ENCODE results near the gene SLC29A3.
A peak's percentile ranks its signal among the peaks of the same experiment; 100 is the strongest.
"Not testable (repeated sequence)": the region's sequence is repeated elsewhere in the genome, so short reads cannot be mapped to it uniquely, and the experiment has no call there.

Gene SLC29A3

DNA sequence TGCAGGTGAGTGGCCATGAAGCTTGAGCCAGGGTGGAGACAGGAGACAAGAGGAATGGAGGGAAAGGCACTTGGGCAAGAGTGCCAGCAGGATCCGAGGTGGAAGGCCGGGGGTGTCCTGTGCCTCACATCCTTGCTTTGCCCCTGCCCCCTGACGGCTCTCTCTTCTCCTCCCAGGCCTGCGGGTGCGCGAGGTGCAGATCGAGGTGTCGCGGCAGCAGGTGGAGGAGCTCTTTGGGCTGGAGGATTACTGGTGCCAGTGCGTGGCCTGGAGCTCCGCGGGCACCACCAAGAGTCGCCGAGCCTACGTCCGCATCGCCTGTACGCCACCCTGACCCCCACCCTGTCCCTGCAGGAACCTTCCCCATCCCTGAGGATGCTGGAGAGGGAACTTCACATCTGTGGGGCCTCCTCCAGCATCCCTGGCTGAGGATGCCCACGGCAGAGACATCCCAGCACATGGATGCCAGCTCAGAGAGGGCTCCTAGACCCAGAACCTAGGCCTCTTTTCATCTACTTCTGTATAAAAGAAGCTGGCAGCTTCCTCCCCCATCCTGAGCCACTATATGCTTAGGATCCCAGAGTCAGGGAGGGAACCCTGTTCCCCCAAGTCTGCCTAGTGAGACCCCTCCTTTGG lies 34.4 kb upstream of the SLC29A3 start:
- DNase-seq: no peak

GRCh38 chr10:71285180-71285545 lies 33.9 kb upstream of the SLC29A3 start:
- peak; percentile 84 for DNase-seq

DNA sequence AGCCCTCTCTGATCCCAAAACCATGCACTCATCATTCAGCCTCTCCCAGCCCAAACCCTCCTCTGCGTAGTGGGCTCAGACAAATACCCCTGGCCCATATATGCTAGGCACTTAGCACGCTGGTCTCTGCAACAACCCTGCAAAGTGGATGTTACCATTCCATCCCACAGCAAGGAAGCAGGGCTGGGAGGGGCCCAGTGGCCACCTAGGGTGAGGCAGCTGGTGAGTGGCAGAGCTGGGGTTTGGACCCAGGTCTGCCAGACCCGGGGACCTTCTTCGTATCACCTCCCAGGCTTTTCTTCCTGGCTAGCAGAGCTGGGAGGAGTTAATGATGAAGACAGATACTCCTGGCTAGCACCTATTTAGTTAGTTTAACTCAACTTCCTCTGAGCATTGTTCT lies 33.1 kb upstream of the SLC29A3 start:
- no peak for DNase-seq

- DNase-seq: no peak
These were observed 32.4 kb upstream of the SLC29A3 start for GRCh38 chr10:71286521-71287294.

DNA sequence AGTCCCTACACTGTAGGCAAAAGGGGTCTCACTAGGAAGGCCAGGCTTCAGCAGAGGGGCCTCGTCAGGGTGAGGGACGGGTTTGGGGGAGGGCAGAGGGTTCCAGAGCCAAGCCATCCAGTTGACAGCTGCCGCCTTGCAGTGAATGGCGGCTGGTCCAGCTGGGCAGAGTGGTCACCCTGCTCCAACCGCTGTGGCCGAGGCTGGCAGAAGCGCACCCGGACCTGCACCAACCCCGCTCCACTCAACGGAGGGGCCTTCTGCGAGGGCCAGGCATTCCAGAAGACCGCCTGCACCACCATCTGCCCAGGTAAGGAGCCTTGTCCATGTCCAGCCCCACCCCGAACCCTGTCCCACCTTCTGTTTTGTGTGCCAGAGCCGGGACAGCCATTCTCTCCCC lies 31.6 kb upstream of the SLC29A3 start:
- no peak for DNase-seq

GRCh38 chr10:71288461-71288860 lies 30.6 kb upstream of the SLC29A3 start:
- no peak for DNase-seq

DNA sequence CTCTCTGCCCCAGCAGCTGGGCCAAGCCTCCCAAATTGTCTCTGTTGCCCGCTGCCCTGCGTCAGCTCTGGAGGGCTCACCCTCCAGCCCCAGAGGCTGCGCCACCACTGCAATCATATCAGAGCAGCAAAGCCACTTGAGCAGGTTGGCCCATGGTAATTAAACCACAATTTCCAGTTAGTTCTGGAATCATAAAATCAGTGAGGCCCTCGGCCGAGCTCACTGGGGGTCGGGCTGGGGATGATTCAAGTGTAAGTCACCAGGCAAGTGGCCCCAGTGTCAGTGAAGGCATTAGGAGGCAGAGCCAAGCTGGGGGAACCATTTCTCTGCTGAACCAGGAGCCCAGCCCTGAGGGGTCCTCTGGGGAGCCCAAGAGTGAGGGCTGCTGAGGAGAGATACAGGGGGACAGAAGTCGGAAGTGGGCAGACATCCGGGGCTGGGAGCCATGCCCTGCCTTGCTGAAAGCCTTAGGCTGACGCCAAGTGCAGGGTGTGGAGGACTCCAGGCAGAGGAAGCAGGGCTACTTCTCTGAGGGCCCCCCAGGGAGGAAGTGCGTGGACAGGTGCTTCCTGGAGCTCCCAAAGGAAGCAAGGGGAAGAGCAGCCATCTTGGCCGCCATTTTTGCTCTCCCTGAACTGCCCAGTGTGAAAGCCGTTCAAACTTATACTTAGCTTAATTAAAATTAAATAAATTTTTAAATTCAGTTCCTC lies 29.5 kb upstream of the SLC29A3 start:
- no peak for DNase-seq

DNA sequence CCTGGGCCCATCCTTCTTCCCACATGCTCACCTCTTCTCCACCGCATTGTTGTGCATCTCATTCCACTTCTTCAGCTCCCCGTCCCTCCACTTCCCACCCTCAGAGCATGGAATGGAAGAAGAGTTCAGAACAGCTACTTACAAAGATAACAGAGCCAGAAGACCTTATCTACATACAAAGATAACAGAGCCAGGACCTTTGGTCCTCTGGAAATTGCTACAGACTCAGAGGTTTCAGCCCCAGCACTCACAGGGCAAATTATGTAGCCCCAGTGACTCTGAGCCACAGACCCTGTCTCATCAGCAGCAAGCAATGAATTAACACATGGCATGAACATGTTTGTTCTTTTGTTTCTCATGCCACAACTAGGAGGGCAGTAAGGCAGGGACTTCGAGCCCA lies 28.7 kb upstream of the SLC29A3 start:
- no peak for DNase-seq

- no peak for DNase-seq
These were observed 28.1 kb upstream of the SLC29A3 start for GRCh38 chr10:71290806-71291527.

DNA sequence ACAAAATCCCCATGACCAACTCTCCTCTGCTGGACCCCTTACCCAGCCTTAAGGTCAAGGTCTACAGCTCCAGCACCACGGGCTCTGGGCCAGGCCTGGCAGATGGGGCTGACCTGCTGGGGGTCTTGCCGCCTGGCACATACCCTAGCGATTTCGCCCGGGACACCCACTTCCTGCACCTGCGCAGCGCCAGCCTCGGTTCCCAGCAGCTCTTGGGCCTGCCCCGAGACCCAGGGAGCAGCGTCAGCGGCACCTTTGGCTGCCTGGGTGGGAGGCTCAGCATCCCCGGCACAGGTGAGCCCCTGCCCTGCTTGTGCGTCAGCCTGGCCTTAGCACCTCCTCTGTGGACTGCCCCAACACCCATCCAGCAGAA lies 27.5 kb upstream of the SLC29A3 start:
- DNase-seq: no peak

- DNase-seq: no peak
These were observed 26.2 kb upstream of the SLC29A3 start for GRCh38 chr10:71292624-71293445.

DNA sequence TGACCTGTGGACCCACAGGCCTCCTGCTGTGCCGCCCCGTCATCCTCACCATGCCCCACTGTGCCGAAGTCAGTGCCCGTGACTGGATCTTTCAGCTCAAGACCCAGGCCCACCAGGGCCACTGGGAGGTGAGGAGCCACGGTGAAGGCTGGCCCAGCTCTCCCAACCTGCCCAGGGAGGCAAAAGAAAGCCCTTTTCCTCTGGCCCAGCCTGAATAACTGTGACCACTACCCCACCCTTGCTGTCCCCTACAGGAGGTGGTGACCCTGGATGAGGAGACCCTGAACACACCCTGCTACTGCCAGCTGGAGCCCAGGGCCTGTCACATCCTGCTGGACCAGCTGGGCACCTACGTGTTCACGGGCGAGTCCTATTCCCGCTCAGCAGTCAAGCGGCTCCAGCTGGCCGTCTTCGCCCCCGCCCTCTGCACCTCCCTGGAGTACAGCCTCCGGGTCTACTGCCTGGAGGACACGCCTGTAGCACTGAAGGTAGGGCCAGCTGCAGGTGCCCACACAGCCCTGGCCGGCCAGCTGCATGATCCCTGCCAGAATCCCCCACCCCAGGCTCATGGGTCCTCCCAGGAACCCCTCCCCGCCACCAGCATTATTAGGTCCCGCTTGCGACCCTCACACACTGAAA lies 25.5 kb upstream of the SLC29A3 start:
- no peak for DNase-seq

DNA sequence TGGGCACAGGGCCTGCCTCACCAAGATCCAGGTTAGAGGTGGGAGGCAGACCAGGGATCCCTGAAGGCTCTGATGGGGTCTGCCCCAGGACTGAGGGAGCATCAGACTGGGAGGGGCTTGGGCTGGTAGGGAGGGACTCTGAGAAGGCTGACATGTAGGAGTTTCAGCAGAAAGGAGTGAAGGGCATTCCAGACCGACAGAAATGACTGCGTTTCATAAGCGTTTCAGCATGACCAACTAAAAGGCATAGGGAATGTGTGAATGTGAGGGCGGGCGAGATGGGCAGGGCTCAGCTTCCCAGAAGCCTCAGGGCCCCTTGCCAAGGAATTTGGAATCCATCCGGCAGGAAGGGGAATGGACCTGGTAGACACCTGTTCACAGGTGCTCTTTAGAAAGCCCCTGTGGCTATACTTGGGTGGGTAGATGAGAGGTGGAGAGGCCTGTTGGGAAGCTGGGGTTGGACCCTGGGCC lies 24.9 kb upstream of the SLC29A3 start:
- DNase-seq: no peak

- no peak for DNase-seq
These were observed 24.2 kb upstream of the SLC29A3 start for GRCh38 chr10:71294856-71295255.

DNA sequence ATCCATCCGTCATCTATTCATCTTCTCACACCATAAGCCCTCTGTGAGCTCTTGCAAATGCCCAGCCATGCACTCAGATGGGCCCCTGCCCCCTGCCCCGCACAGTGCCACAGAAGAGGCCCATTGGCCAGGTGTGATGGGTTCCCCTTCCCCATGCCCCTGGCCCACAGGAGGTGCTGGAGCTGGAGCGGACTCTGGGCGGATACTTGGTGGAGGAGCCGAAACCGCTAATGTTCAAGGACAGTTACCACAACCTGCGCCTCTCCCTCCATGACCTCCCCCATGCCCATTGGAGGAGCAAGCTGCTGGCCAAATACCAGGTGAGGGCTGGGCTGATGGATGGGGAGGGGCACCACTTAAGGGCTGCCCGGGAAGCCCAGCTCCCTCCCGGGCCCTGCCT lies 23.4 kb upstream of the SLC29A3 start:
- DNase-seq: no peak

DNA sequence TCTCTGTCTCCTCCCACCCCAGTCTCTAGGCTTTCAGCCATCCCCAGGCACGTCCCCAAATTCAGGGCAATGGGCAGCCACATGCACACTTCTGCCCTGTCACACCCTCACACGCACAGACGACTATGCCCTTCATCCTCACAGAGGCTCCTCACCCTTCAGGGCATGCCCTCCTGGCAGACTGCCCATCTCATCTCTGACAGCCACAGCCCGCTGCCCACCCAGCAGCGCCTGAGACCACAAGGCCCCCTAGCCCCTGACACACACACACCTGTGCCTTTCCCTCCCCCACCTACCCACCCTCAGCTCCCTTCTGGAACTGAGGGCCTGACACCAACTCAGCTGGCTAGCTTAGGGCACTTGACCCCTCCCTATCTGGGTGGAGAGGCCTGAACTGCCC lies 23.0 kb upstream of the SLC29A3 start:
- DNase-seq: no peak

DNA sequence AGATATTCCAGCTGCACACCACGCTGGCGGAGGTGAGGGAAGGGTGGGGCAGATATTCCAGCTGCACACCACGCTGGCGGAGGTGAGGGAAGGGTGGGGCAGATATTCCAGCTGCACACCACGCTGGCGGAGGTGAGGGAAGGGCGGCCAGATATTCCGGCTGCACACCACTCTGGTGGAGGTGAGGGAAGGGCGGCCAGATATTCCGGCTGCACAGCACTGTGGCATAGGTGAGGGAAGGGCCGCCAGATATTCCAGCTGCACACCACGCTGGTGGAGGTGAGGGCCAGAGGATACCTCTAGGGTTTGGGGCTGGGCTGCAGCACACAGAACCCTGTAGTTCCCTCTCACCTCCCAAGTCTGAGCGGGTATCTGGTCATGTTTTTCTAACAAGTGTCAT lies 22.2 kb upstream of the SLC29A3 start:
- not testable (repeated sequence) for DNase-seq

GRCh38 chr10:71297343-71297742 lies 21.7 kb upstream of the SLC29A3 start:
- DNase-seq: no peak

DNA sequence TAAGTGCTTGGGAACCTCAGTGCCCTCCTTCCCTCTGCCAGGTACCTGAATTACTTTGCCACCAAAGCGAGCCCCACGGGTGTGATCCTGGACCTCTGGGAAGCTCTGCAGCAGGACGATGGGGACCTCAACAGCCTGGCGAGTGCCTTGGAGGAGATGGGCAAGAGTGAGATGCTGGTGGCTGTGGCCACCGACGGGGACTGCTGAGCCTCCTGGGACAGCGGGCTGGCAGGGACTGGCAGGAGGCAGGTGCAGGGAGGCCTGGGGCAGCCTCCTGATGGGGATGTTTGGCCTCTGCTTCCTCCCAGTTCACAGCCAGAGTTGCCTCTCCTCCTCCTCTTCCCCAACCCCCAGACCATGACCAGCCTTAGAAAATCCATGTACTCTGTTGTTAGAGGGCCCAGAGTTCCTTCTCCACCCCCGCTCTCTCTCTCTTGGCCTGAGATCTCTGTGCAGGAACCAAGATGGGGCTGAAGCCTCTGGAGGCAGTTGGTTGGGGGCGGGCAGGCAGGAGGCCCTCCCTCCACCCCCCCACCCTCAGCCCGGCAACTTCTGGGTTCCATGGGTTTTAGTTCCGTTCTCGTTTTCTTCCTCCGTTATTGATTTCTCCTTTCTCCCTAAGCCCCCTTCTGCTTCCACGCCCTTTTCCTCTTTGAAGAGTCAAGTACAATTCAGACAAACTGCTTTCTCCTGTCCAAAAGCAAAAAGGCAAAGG lies 19.8 kb upstream of the SLC29A3 start:
- no peak for DNase-seq

DNA sequence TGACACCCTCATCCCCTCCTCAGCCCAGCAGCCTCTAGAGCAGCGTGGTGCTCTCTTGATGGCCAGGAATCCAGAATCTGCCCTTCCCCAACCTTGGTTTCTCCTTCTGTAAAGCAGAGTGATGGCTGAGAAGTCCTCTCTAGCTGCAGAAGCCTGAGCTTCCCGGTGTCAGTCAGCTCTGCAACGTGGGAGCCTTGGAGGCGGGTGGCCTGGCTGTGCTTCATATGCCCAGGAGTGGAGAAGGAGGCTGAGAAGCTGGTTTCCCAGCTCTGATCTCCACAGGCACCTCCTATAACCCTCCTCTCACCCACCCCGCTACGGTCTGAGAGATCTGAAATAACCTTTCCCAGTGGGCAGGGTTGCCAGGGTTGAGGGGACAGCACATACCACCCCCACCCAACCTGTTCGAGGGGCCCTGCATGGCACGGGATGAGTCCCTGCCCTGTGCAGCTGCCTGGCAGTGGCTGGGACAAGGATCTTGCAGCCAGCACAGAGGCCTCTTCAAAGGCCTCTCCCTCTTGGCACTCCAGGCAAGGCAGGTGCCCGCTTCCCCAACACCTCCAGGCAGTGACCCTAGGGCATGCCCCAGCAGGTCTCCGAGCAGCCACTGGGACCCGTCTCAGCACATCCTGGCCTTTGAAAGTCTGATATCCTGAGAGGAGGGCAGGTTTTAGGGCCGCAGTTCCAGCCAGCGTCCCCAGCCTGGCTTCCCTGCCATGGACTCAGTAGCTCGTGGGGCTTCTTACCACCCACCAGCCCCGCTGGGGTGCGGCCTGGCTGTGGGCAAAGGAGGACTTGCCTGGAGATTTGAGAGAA lies 18.3 kb upstream of the SLC29A3 start:
- DNase-seq: no peak
